Endothelial cell of umbilical vein (primary cell): ENCODE measurements around the gene SRRM3. TPM values are rescaled to one million over a fixed set of nuclear protein-coding genes. Genes with fewer than 3 reads are reported as not detected.
"Not testable (repeated sequence)": the region's sequence is repeated elsewhere in the genome, so short reads cannot be mapped to it uniquely, and the experiment has no call there.

ENCODE experiments used
- BruUV-seq: library from RNA; stranded (reverse); fragments of 400-500 nt; replicated peaks from 2 replicates; lab custom pipeline; 2021; lab: Mats Ljungman, UMichigan
- CTCF ChIA-PET: fragments of 300-600, 350-600 bp; sonication (Branson Sonifier 250); formaldehyde crosslinking; loops from one replicate; lab custom pipeline; 2021; ENCODE audit warnings: antibody characterized with exemption, inconsistent platforms; lab: Charles Lee
- POLR2A ChIA-PET: fragments of 300-600, 350-600 bp; sonication (Branson Sonifier 250); formaldehyde crosslinking; loops from one replicate; lab custom pipeline; 2021; ENCODE audit warnings: antibody characterized with exemption, inconsistent platforms; lab: Charles Lee
- DNase-seq: peaks from one replicate; pipeline ENCODE4 v3.0.0-alpha.2; 2011; ENCODE audit warnings: low read depth, low spot score
- FAIRE-seq: peaks from 2 replicates; lab custom pipeline; 2011; peaks lifted over from hg19 to GRCh38; lab: Jason Lieb, UNC
- H2AFZ ChIP-seq: 2 replicates; pipeline ENCODE4 v1.6.0; 2012; ENCODE audit warnings: low read depth, low read length, control low read depth, inconsistent platforms
- H3K27ac ChIP-seq: 2 replicates; pipeline ENCODE4 v1.5.1; 2011; ENCODE audit warnings: low read depth, mild to moderate bottlenecking, control low read depth, low read length, moderate library complexity; ENCODE audit not compliant: insufficient read depth
- H3K27me3 ChIP-seq, 2 experiments: 2 replicates each; pipeline versions ENCODE4 v1.6.0 to v1.6.1; 2011; ENCODE audit warnings: low read length in 2 of 2, mixed read lengths in 1 of 2; ENCODE audit not compliant: control insufficient read depth in 2 of 2, insufficient read depth in 2 of 2
- H3K36me3 ChIP-seq, 2 experiments: 2 replicates in 1 of 2; 3 replicates in 1 of 2; pipeline ENCODE4 v1.5.1; 2011; ENCODE audit warnings: low read length in 2 of 2, mild to moderate bottlenecking in 1 of 2, moderate library complexity in 1 of 2; ENCODE audit not compliant: control insufficient read depth in 2 of 2, insufficient read depth in 2 of 2; ENCODE audit errors: extremely low read depth in 1 of 2
- H3K4me1 ChIP-seq: 3 replicates; pipeline ENCODE4 v1.5.1; 2011; ENCODE audit warnings: mild to moderate bottlenecking, low read length; ENCODE audit not compliant: control insufficient read depth, insufficient read depth; ENCODE audit errors: extremely low read depth
- H3K4me2 ChIP-seq: 2 replicates; pipeline ENCODE4 v1.6.1; 2011; ENCODE audit warnings: low read length, control low read depth, mixed read lengths; ENCODE audit not compliant: insufficient read depth
- H3K4me3 ChIP-seq, 3 experiments: fragments of 200-600 bp in 1 of 3; sonication (generic), shearing (Covaris generic) in 1 of 3; replicated peaks in 1 of 3; 2 replicates each; pipeline ENCODE4 v1.5.1; 2011 to 2016; ENCODE audit warnings: control low read depth in 3 of 3, low read length in 3 of 3, mild to moderate bottlenecking in 2 of 3, inconsistent platforms in 1 of 3, low read depth in 1 of 3, moderate library complexity in 1 of 3; ENCODE audit not compliant: insufficient read depth in 1 of 3
- H3K79me2 ChIP-seq: 2 replicates; pipeline ENCODE4 v1.6.0; 2012; ENCODE audit warnings: low read length, inconsistent platforms; ENCODE audit not compliant: control insufficient read depth, insufficient read depth
- H3K9ac ChIP-seq: replicated peaks from 2 replicates; pipeline ENCODE3; 2011; ENCODE audit warnings: low read length, control low read depth; ENCODE audit not compliant: insufficient read depth; ENCODE audit errors: extremely low read depth
- H3K9me1 ChIP-seq: replicated peaks from 3 replicates; pipeline ENCODE4 v1.6.0; 2011; ENCODE audit warnings: mild to moderate bottlenecking, low read length; ENCODE audit not compliant: control insufficient read depth, insufficient read depth; ENCODE audit errors: extremely low read depth
- H3K9me3 ChIP-seq: replicated peaks from 2 replicates; pipeline ENCODE4 v1.5.1; 2012; ENCODE audit warnings: low read length, inconsistent platforms; ENCODE audit not compliant: control insufficient read depth, insufficient read depth
- H4K20me1 ChIP-seq: replicated peaks from 2 replicates; pipeline ENCODE3; 2011; ENCODE audit warnings: mild to moderate bottlenecking, low read length; ENCODE audit not compliant: control insufficient read depth, insufficient read depth; ENCODE audit errors: extremely low read depth
- EZH2 ChIP-seq: IDR thresholded peaks from 2 replicates; pipeline ENCODE4 v1.6.1; 2012; ENCODE audit warnings: borderline replicate concordance, low read depth, mild to moderate bottlenecking, moderate library complexity, low read length, inconsistent platforms; ENCODE audit not compliant: severe bottlenecking
- GATA2 ChIP-seq: IDR thresholded peaks from 2 replicates; pipeline ENCODE4 v1.7.0; 2011; ENCODE audit warnings: low read depth, mild to moderate bottlenecking, moderate library complexity, mixed read lengths, low read length; ENCODE audit not compliant: insufficient read length, insufficient read depth
- JUN ChIP-seq: IDR thresholded peaks from 2 replicates; pipeline ENCODE4 v1.6.1; 2011; ENCODE audit warnings: borderline replicate concordance, low read depth; ENCODE audit not compliant: insufficient read length, insufficient read depth
- MYC ChIP-seq: IDR thresholded peaks from one replicate; pipeline ENCODE4 v1.6.1; 2011; ENCODE audit warnings: mild to moderate bottlenecking, low read depth, low read length
- dilution Hi-C: fragments of 300-500 bp; cut with MboI; formaldehyde crosslinking; loops from one replicate; pipeline ENCODE4 v1.15.0; 2019; ENCODE audit warnings: low sequenced_read_pairs; ENCODE audit not compliant: extremely low pct_ligation_motif_present
- intact Hi-C: fragments of 100-400 bp; cut with micrococcal nuclease; formaldehyde crosslinking; loops from one replicate; pipeline ENCODE4 v1.10.0; 2022
- polyA plus RNA-seq, 4 experiments: library from polyadenylated mRNA; depleted of rRNA in 3 of 4; stranded (reverse) in 3 of 4; unstranded in 1 of 4; fragments of >200 nt; gene quantifications; 2 replicates each; pipeline versions ENCODE4 v1.2.1 to v1.2.3, GENCODE V29; 2011 to 2012; ENCODE audit warnings: missing spikeins in 1 of 4
- total RNA-seq: library from RNA; stranded (reverse); gene quantifications from 2 replicates; pipeline ENCODE4 v1.2.3, GENCODE V29; 2021
- TF ChIP-seq, protein P1 (sequence below): IDR thresholded peaks from 2 replicates; pipeline ENCODE4 v1.6.1; 2011; ENCODE audit not compliant: insufficient read depth, insufficient read length
- TF ChIP-seq, protein P2 (sequence below), 2 donors: IDR thresholded peaks; 1 replicate in 1 of 2; 2 replicates in 1 of 2; pipeline ENCODE4 v1.5.1; 2011; ENCODE audit warnings: low read length in 2 of 2, mild to moderate bottlenecking in 2 of 2, moderate library complexity in 2 of 2, control low read depth in 1 of 2, inconsistent platforms in 1 of 2, low read depth in 1 of 2; ENCODE audit not compliant: insufficient read depth in 1 of 2; ENCODE audit errors: extremely low read depth in 1 of 2

Gene SRRM3
- total and polyA plus RNA-seq, 2 donors (not counting 3 experiments of a cell fraction or from before 2014, with no cell fraction given), result 4.4 to 5.4 TPM

DNA sequence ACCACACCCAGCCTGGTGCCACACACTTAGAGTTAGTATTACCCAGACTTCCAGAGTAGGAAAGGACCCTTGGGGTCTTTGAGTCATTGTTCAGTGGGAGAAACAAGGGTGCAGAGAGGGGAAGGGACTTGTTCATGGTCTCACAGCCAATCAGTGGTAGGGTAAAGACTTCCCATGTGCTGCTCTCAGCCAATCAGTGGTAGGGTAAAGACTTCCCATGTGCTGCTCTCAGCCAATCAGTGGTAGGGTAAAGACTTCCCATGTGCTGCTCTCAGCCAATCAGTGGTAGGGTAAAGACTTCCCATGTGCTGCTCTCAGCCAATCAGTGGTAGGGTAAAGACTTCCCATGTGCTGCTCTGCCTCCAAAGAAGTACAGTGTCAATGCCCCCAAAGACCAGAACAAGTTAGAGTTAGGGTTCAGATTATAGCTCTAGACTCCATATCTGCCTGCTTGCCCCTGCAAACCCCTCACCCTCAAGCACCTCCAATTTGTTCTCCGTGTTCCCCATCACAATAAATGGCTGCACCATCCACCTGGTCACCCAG, 25.3 kb downstream of the SRRM3 start:
- BruUV-seq, H3K4me1 ChIP-seq, H3K36me3 ChIP-seq, H3K4me3 ChIP-seq, H3K79me2 ChIP-seq, DNase-seq, H3K9me1 ChIP-seq, H4K20me1 ChIP-seq, H3K27me3 ChIP-seq, H2AFZ ChIP-seq, H3K27ac ChIP-seq, H3K9ac ChIP-seq, dilution Hi-C loops, H3K9me3 ChIP-seq, H3K4me2 ChIP-seq, FAIRE-seq, CTCF ChIA-PET, POLR2A ChIA-PET: not testable (repeated sequence)
- intact Hi-C loops, result loop anchor here (5.0 kb wide), 1 partner anchor 40 kb away; no protein-coding TSS in a partner anchor

DNA sequence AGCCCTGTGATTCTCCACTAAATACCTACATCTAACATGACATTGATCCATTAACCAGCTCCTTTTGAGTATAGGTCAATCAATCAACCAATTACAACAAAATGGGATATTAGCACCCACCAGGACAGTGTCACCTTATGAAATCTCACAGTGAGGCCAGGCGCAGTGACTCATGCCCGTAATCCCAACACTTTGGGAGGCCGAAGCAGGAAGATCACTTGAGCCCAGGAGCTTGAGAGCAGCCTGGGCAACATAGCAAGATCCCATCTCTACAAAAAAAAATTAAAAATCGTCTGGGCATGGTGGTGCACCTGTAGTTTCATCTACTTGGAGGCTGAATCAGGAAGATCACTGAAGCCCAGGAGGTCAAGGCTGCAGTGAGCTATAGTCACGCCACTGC, 28.5 kb downstream of the SRRM3 start:
- FAIRE-seq, result no peak
- H3K79me2 ChIP-seq, result no peaks in the 10 kb centered on the region
- H3K27me3 ChIP-seq, result peaks cover 0 to 5% of the 10 kb centered on the region in 2 experiments
- no peak overlapping the region for H2AFZ ChIP-seq
- H3K27ac ChIP-seq, result no peak overlapping the region
- H3K9me3 ChIP-seq, result no peaks in the 10 kb centered on the region
- dilution Hi-C loops (no loop called here), intact Hi-C loops (no loop called here)
- no peak overlapping the region for H3K9ac ChIP-seq
- H3K4me3 ChIP-seq, result no peak overlapping the region
- no peaks in the 10 kb centered on the region for H4K20me1 ChIP-seq
- BruUV-seq, result no TSS peak
- no peaks in the 10 kb centered on the region for H3K4me1 ChIP-seq
- TF ChIP-seq GATA2, result no peak
- TF ChIP-seq EZH2, result no peak
- no peak for TF ChIP-seq MYC
- TF ChIP-seq JUN, result no peak
- TF ChIP-seq, protein P1, sequence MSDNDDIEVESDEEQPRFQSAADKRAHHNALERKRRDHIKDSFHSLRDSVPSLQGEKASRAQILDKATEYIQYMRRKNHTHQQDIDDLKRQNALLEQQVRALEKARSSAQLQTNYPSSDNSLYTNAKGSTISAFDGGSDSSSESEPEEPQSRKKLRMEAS, result no peak
- TF ChIP-seq, protein P2, sequence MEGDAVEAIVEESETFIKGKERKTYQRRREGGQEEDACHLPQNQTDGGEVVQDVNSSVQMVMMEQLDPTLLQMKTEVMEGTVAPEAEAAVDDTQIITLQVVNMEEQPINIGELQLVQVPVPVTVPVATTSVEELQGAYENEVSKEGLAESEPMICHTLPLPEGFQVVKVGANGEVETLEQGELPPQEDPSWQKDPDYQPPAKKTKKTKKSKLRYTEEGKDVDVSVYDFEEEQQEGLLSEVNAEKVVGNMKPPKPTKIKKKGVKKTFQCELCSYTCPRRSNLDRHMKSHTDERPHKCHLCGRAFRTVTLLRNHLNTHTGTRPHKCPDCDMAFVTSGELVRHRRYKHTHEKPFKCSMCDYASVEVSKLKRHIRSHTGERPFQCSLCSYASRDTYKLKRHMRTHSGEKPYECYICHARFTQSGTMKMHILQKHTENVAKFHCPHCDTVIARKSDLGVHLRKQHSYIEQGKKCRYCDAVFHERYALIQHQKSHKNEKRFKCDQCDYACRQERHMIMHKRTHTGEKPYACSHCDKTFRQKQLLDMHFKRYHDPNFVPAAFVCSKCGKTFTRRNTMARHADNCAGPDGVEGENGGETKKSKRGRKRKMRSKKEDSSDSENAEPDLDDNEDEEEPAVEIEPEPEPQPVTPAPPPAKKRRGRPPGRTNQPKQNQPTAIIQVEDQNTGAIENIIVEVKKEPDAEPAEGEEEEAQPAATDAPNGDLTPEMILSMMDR (IDR thresholded peaks at IDR 0.05; ENCODE audit: extremely low read depth in 1 of 2, insufficient read depth in 1 of 2, low read depth in 1 of 2, low read length in 2 of 2), result no peak
- DNase-seq, result no peak
- H3K36me3 ChIP-seq, result no peaks in the 10 kb centered on the region
- ChIA-PET POLR2A (no interaction called here), CTCF (interaction anchor here (1.5 kb wide), 1 partner anchor 28 kb away, joined by 3 read pairs; no protein-coding TSS in a partner anchor)
- no peak overlapping the region for H3K4me2 ChIP-seq
- H3K9me1 ChIP-seq, result no peaks in the 10 kb centered on the region
